HEK293T (cell line): ENCODE measurements around the gene PAFAH1B2.
"Not testable (repeated sequence)": the region's sequence is repeated elsewhere in the genome, so short reads cannot be mapped to it uniquely, and the experiment has no call there.

Experiments used
- CTCF ChIA-PET: fragments of 350-600 bp; formaldehyde crosslinking; extraction: SDS; loops from one replicate; lab custom pipeline; 2021; ENCODE audit warnings: antibody characterized with exemption, inconsistent platforms; lab: Yijun Ruan, JAX
- POLR2A ChIA-PET: fragments of 350-600 bp; formaldehyde crosslinking; extraction: SDS; loops from one replicate; lab custom pipeline; 2020; ENCODE audit warnings: antibody characterized with exemption, inconsistent platforms; lab: Yijun Ruan, JAX
- DNase-seq: peaks from one replicate; pipeline ENCODE4 v3.0.0; 2012; ENCODE audit warnings: mixed read lengths; ENCODE audit errors: extremely low spot score
- ARNT ChIP-seq: fragments of 450-650 bp; IDR thresholded peaks from 2 replicates; pipeline ENCODE4 v1.6.1; 2017; ENCODE audit warnings: mild to moderate bottlenecking
- BHLHE40 ChIP-seq: fragments of 450-650 bp; IDR thresholded peaks from 2 replicates; pipeline ENCODE4 v1.6.1; 2016; ENCODE audit warnings: mild to moderate bottlenecking, moderate library complexity, borderline replicate concordance
- CTBP1 ChIP-seq: fragments of 450-650 bp; IDR thresholded peaks from 2 replicates; pipeline ENCODE4 v1.6.1; 2016; ENCODE audit warnings: borderline replicate concordance
- ELF4 ChIP-seq: fragments of 450-650 bp; IDR thresholded peaks from 2 replicates; pipeline ENCODE4 v1.6.1; 2017; ENCODE audit warnings: antibody characterized with exemption
- FOXA1 ChIP-seq: fragments of 450-650 bp; IDR thresholded peaks from 2 replicates; pipeline ENCODE4 v1.6.1; 2016; ENCODE audit warnings: mild to moderate bottlenecking
- FOXK2 ChIP-seq: fragments of 450-650 bp; IDR thresholded peaks from 2 replicates; pipeline ENCODE4 v1.6.1; 2016; ENCODE audit warnings: mild to moderate bottlenecking
- FOXM1 ChIP-seq: fragments of 450-650 bp; IDR thresholded peaks from 2 replicates; pipeline ENCODE4 v1.6.1; 2017; ENCODE audit warnings: mild to moderate bottlenecking, borderline replicate concordance
- HDGF ChIP-seq: fragments of 450-650 bp; IDR thresholded peaks from 2 replicates; pipeline ENCODE4 v1.6.1; 2017; ENCODE audit warnings: antibody characterized with exemption, borderline replicate concordance
- L3MBTL2 ChIP-seq: fragments of 450-650 bp; conservative IDR thresholded peaks from 2 replicates; pipeline ENCODE4 v1.6.1; 2016; ENCODE audit warnings: mild to moderate bottlenecking
- LEF1 ChIP-seq: fragments of 450-650 bp; IDR thresholded peaks from 2 replicates; pipeline ENCODE4 v1.6.1; 2017; ENCODE audit warnings: mild to moderate bottlenecking, borderline replicate concordance
- NFRKB ChIP-seq: fragments of 450-650 bp; IDR thresholded peaks from 2 replicates; pipeline ENCODE4 v1.6.1; 2016; ENCODE audit warnings: mild to moderate bottlenecking, moderate library complexity
- SP1 ChIP-seq: fragments of 450-650 bp; IDR thresholded peaks from 2 replicates; pipeline ENCODE4 v1.6.1; 2017
- SUZ12 ChIP-seq: fragments of 450-650 bp; IDR thresholded peaks from 2 replicates; pipeline ENCODE4 v1.6.1; 2016; ENCODE audit warnings: mild to moderate bottlenecking
- TARDBP ChIP-seq: fragments of 450-650 bp; IDR thresholded peaks from 2 replicates; pipeline ENCODE4 v1.6.1; 2016
- ZNF384 ChIP-seq: fragments of 450-650 bp; IDR thresholded peaks from 2 replicates; pipeline ENCODE4 v1.6.1; 2016
- TF ChIP-seq, protein P1 (sequence below): fragments of 450-650 bp; IDR thresholded peaks from 2 replicates; pipeline ENCODE4 v1.6.1; 2016

PAFAH1B2 gene

DNA sequence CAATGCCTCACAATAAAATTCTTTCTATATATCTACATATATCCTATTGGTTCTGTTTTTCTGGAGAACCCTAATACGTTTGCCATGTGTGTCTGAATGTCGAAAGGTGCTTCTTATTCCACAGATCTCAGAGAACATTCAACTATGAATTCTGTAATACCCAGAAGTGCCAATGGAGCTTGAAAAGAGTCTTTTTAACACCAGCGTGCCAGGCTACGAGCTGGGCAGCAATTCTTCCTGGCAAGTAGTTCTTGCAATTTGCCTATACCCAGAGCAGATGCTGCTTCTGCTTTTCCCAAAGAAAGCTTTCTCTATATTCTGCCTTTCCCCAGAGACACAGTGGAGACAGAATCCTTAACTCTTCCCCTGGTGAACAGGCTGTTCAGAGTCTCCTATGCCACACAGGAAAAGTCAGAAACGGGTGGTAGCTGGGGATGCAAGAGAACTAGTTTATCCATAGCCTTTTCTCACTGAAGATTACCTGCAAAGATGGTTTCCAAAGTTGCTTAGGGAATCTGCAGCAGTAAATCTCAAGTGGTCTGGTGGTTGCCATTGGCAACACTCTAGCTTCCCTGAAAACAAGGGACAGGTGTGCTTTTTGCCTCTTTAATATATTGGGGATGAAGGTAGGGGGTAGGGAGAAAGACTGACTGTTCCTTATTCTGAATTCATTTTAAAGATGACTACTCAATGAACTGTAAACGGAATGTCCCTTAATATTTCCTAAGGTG, 16.8 kb upstream of the PAFAH1B2 start:
- CTCF ChIA-PET: interaction anchor here (1.6 kb wide), 1 partner anchor 11 kb away, joined by 6 read pairs; no protein-coding TSS in a partner anchor
- TF ChIP-seq BHLHE40: no peak
- no peak for TF ChIP-seq ARNT
- no peak for DNase-seq
- POLR2A ChIA-PET: no interaction called here

- POLR2A ChIA-PET: no interaction called here
- CTCF ChIA-PET: no interaction called here
- DNase-seq: no peak
- TF ChIP-seq TARDBP (no peak), CTBP1 (no peak), ARNT (no peak), FOXA1 (no peak), FOXK2 (no peak), SUZ12 (no peak), FOXM1 (no peak), HDGF (no peak), NFRKB (no peak), L3MBTL2 (no peak), ELF4 (no peak), SP1 (no peak), LEF1 (no peak)
- TF ChIP-seq, protein P1, sequence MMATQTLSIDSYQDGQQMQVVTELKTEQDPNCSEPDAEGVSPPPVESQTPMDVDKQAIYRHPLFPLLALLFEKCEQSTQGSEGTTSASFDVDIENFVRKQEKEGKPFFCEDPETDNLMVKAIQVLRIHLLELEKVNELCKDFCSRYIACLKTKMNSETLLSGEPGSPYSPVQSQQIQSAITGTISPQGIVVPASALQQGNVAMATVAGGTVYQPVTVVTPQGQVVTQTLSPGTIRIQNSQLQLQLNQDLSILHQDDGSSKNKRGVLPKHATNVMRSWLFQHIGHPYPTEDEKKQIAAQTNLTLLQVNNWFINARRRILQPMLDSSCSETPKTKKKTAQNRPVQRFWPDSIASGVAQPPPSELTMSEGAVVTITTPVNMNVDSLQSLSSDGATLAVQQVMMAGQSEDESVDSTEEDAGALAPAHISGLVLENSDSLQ: no peak
Observed at GRCh38 chr11:117128289-117128688, 15.8 kb upstream of the PAFAH1B2 start.

DNA sequence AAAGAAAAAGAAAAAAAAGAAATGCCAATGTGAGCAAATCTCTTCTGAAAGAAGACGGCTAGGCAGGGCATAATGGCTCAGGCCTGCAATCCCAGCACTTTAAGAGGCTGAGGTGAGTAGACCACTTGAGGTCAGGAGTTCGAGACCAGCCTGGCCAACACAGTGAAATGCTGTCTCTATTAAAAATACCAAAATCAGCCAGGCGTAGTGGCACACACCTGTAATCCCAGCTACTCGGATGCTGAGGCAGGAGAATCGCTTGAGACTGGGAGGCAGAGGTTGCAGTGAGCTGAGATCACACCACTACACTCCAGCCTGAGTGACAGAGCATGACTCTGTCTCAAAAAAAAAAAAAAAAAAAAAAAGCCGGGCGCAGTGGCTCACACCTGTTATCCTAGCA, 13.7 kb upstream of the PAFAH1B2 start:
- CTCF ChIA-PET, POLR2A ChIA-PET, DNase-seq: not testable (repeated sequence)

GRCh38 chr11:117130879-117131278, 13.2 kb upstream of the PAFAH1B2 start:
- CTCF ChIA-PET: no interaction called here
- TF ChIP-seq LEF1 (no peak), ARNT (no peak), FOXA1 (no peak), FOXK2 (no peak), L3MBTL2 (no peak), FOXM1 (no peak), TARDBP (no peak)
- TF ChIP-seq, protein P1: no peak
- no peak for DNase-seq
- POLR2A ChIA-PET: no interaction called here

- TF ChIP-seq SUZ12 (no peak), BHLHE40 (no peak), TARDBP (no peak), FOXM1 (no peak), FOXA1 (no peak), CTBP1 (no peak), LEF1 (no peak), NFRKB (no peak), SP1 (no peak), ZNF384 (no peak), ELF4 (no peak), FOXK2 (no peak), HDGF (no peak), L3MBTL2 (no peak)
- POLR2A ChIA-PET: no interaction called here
- no peak for DNase-seq
- CTCF ChIA-PET: no interaction called here
Observed at GRCh38 chr11:117134431-117134830, 9.7 kb upstream of the PAFAH1B2 start.

DNA sequence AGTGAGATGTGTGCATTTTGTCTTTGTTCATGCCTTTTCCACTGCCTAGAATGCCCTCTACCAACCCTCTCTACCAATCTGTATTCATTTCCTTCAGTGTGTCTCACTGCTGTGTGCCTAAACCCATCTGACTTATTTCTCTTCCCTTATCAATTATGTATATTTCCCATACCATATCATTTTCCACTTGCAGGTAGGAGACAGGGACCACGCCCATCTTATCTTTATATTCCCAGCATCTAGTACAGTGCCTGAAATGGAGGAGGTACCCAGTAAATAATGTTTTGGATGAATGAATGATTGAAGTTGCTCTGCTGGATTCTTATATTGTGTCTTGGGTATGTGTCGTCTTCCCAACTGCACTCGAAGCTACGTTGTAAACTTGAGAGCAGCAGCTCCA, 9.1 kb upstream of the PAFAH1B2 start:
- CTCF ChIA-PET, POLR2A ChIA-PET, DNase-seq: not testable (repeated sequence)

DNA sequence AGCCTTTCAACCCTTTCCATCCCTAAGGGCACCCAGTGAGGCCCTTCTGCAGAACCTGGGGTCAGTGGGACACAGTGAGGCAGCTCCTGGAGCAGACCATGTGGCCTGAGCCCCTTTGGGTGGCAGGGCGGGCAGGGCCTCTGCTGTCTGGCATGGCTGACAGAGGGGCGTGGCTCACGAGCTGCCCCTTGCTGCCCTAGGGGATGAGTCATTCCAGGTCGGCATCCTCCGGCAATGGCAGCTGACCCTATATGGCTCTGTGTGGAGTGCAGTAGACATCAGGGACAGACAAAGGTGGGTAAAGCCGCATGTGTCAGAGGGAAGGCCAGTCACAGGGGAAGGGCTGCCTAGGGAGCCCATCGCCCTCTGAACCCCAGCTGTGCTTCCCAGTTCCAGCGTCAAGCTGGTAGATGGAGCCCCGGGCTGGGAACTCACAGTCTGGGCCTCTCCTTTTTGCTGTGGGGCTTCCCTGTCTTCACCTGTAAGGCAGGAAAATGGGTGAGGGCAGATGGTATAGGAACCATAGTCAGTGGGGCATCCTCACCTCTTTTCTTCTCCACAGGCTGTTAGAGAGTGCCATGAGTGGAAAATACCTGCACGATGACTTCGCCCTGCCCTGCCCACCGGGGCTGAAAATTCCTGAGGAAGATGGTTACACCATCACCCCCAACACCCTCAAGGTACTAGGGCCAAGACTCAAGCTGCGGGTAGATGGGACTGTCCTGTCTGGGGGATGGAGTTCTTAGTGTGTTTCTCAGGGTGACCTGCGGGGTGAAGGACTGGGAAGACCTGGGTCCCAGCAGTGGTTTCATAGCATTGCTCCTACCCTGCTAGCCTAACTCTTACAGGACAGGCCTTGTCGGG, 6.6 kb upstream of the PAFAH1B2 start:
- DNase-seq, CTCF ChIA-PET, POLR2A ChIA-PET: not testable (repeated sequence)
